ENCODE results near the gene PRPF19.

PRPF19 gene

GRCh38 chr11:60900673-60901404, 5.5 kb downstream of the PRPF19 start:
- no peak for DNase-seq

DNA sequence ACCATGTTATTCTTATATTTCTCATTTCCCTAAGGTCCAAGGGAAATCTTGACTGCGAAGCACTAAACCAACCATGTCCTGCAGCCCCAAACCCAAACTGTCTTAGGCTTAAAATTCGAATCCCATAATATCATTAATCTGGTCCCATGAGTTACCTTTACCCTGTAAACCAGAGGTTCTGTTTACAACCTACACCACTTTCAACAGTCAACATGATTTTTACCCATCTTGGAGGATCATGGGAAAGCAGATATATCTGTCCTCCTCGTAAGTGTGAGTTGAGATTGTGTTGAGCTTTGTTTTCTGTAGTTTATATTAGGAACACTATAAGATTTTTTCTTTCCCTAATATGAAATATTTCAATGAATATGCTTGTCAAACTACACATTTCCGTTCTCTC, 6.4 kb downstream of the PRPF19 start:
- no peak for DNase-seq

DNA sequence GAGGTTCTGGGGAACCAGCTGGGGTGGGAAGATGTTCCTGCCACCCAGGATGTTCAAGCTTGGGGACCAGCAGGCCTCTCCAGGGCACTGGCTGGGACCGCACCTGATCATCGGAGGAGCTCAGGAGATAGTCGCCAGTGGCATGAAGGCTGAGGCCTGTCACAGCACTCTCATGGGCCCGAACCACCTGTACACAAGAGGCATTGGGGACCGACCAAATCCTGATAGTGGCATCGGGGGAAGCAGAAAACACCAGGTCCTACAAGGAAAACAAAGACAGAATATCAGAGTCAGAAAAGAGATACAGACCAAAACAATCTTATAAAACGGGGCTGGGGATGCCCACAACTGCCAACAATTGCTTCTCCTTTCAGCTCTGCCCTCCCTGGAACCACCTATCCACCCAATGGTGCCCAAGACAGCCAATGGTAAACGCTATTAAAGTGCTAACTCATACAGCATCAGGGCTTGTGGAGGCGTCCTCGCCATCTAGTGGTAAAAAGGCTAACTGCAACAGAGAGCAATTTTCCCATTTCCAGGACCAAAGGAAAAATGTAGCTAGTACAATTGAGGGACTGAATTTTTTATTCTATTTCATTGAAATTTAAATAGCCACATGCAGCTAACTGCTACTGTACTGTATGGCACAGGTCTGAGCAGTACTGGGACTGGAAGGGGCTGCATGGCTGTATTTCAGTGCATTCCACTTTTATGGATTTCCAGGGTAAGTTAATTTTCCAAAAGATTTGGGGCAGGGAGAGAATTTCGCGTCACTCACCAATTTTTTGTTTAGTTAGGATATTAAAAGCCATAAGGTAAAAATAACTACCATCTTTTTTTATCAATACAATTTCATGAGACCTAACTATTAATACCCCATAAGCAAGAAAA, 7.1 kb downstream of the PRPF19 start:
- DNase-seq, result no peak

DNA sequence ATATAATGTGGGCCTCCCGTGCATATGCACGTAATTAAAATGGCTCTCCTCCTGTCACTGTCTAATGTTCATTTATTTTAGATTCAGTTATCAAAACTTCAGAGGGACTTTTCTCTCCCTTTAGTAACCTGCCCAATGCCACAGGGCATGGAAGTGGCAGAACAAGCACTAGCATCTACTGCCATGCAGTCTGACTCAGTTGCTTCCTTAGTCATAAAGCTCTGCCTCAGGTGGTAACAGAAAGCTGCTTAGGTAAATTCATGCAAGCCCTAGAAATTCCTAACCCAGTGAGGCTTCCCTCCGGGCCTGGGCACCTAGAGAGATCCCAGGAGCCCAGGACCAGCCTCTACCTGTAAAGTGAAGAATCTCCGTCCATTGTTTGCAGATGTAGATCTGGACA, 8.9 kb downstream of the PRPF19 start:
- no peak for DNase-seq

DNA sequence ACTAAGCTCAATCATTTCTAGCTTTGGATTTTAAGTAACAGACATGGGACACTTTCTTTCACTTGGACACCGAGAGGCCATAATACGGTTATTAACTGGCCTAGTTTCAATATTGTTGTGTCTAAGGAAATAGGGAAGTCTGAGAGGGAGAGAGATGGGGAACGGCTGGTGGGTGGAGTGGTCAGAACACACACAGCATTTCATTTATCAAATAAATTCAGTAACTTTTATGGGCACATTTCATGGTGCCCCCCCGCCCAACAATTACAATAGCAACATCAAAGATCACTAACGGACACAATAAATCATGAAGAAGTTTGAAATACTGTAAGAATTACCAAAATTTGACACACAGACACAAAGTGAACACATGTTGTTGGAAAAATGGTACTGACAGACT, 10.7 kb downstream of the PRPF19 start:
- DNase-seq, result no peak

- DNase-seq, result no peak
Measured at GRCh38 chr11:60891103-60891741, 15.2 kb downstream of the PRPF19 start.

GRCh38 chr11:60890696-60891095, 15.7 kb downstream of the PRPF19 start:
- no peak for DNase-seq

GRCh38 chr11:60889869-60890311, 16.5 kb downstream of the PRPF19 start:
- no peak for DNase-seq

GRCh38 chr11:60887556-60887955, 18.8 kb downstream of the PRPF19 start:
- no peak for DNase-seq

DNA sequence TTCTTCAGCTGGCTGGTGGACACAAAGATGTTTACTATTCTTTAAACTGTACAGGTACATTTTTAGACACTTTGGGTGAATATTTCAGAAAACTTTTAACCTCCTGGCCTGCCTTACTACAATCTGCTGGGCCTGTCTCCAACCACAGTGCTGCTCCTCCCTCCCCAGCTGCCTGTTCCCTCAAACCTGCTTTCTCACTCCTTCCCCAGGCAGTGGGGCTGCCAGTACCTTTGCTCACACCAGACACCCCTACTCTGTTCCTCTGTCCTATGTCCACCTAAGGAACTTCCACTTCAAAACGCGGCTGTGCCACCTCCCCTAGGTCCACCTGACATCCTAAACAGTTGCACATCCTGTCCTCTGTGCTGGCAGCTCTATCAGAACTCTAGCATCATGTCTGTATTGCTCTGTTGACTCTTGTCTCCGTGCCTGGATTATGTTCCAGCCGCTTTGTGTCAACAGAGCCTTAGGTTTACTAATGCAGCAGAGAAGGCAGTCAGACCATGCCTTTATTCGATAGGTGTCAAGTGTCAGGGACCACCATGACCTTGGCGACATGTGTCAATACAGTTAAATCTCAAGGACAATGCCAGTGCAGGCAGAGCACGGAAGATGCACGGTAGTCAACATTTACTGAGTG, 25.6 kb downstream of the PRPF19 start:
- no peak for DNase-seq

DNA sequence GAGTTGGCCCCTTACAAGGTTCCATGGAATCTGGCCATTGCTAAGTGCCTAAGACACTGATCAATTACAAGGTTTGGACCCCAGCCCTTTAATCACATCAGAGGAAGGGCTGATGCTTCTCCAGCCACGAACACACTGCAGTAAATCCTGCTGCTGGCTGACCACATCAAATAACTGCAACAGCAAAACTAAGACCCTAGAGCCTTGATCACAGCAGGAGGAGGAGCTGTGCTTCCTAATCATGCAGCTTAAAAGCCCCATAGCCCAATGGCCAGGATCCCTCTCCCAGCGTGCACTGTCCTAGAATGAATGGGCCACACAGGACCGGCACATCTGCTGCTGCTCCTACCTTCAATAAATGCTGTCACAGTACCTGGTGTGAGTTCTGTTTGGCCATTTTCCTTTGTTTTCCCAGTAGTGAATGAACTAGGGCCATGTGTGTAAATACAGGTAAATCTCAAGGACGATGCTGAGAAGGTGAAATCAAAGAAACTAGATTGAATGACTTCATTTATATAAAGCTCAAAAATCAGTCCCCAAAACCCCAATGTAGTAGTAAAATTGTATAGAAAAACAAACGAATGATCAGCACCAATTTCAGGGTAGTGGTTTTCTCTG, 26.3 kb downstream of the PRPF19 start:
- DNase-seq, result no peak

- DNase-seq, result no peak
Measured at GRCh38 chr11:60879104-60879503, 27.3 kb downstream of the PRPF19 start.

GRCh38 chr11:60878245-60879101, 27.9 kb downstream of the PRPF19 start:
- no peak for DNase-seq

DNA sequence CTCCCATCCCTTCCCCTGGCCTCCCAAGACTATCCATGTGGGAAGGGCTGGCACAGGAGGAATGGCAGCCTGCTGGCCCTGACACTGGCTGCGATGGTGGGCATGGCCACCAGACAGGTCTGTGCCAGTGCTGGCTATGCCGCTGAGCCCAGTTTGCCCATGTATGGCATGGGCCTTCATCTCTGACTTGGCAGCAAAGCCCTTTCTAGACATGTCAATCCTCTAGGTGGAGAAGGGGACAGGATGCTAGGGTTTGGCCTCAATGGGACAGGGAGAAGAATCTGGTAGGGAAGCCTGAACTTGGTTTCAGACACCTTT, 30.3 kb downstream of the PRPF19 start:
- DNase-seq, result no peak

DNA sequence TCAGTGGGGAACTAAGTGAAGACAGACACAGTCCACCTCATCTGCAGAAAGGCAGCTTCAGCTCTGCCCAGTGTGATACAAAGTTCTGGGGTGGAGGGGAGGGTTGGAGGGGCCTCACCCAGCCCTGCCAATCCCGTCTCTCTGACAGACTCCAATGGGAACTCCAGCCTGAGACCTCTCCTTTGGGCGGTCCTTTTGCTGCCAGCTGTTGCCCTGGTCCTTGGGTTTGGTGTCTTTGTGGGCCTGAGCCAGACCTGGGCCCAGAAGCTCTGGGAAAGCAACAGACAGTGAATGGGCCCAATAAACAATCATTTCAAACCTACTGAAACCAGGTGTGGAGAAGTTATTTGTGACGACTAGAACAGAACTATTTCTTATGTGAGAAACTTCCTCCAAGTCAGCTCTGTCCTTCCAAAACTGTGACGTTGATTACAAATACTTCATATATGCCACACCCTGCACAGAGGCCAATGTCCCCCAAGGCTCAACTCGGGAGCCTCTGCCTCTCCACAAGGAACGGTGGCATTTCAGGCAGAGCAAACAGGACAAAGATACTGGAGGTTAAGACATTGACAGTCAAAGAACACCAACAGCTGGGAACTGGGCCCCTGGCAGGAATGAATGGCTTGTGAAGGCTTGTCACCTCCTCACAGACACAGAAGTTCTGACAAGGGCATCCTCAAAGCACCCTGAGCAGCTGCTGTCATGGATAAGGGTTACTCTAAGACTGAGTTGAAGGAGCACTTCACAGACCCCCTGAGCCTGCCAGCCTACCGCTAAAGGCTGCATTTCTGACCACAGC, 30.8 kb downstream of the PRPF19 start:
- no peak for DNase-seq

DNA sequence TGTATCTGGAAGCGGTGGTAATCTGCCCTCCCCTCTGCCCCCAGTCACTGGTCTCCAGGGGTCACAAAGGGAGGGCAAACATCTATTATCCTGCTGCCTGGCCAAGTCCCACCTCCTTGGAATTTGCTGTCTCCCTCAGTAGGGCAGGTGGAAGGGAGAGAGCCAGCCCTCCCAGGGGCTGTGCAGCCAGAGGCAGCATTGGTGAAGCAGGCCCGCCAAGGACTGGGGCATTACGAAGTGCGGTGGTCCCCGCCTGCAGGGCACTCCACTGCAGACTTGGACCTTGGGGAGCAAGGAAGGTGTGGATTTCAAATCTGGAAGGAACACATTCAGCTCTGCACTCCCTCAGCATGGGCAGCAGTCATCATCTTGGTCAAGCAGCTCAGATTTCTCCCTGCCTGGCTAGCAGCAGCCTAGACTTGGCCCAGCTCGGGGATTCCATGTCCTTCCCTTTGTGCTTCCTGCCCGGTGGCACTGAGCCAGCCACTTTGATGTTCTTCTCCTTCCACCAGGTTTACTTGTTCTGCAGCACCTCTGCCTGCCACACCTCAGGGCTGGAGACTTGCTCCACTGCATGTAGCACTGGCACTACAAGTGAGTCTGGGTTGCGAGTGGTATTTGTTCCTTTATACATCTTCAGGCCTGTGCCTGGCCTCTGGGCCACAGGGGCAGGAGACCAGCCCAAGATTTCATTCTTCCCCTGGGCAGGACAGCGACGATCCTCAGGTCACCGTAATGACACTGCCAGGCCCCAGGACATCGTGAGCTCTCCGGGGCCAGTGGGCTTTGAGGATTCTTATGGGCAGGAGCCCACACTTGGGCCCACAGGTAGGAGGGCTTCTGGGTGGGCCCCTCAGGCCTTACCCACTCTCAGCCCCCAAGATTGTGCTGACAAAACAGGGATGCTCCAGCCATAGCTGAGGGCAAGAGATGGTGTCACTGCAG, 31.7 kb downstream of the PRPF19 start:
- no peak for DNase-seq

GRCh38 chr11:60873533-60873932, 32.9 kb downstream of the PRPF19 start:
- DNase-seq, result no peak

GRCh38 chr11:60872961-60873524, 33.3 kb downstream of the PRPF19 start:
- no peak for DNase-seq

All from left hindlimb (tissue), 1 donor.